GM19452 (cell line): ENCODE results near the gene ZNF652.
"Not testable (repeated sequence)": the region's sequence is repeated elsewhere in the genome, so short reads cannot be mapped to it uniquely, and the experiment has no call there.

Experiments
- ATAC-seq: cut with Tn5 transposase; IDR thresholded peaks from one replicate; pipeline ENCODE4 v1.9.1; 2021; ENCODE audit not compliant: unreplicated experiment

The ZNF652 gene

GRCh38 chr17:49269356-49269755, 92.7 kb downstream of the ZNF652 start:
- ATAC-seq: no peak

- no peak for ATAC-seq
These were observed 94.1 kb downstream of the ZNF652 start for GRCh38 chr17:49267912-49268311.

GRCh38 chr17:49266233-49266632, 95.8 kb downstream of the ZNF652 start:
- no peak for ATAC-seq

GRCh38 chr17:49261540-49261939, 100.5 kb downstream of the ZNF652 start:
- not testable (repeated sequence) for ATAC-seq

GRCh38 chr17:49260817-49261291, 101.2 kb downstream of the ZNF652 start:
- no peak for ATAC-seq

GRCh38 chr17:49260011-49260816, 101.8 kb downstream of the ZNF652 start:
- no peak for ATAC-seq

- ATAC-seq: no peak
These were observed 102.4 kb downstream of the ZNF652 start for GRCh38 chr17:49259663-49260010.

GRCh38 chr17:49258394-49258793, 103.7 kb downstream of the ZNF652 start:
- no peak for ATAC-seq

- no peak for ATAC-seq
These were observed 106.9 kb downstream of the ZNF652 start for GRCh38 chr17:49255125-49255524.

- no peak for ATAC-seq
These were observed 108.0 kb downstream of the ZNF652 start for GRCh38 chr17:49254066-49254465.

- no peak for ATAC-seq
These were observed 109.8 kb downstream of the ZNF652 start for GRCh38 chr17:49252148-49252695.

GRCh38 chr17:49249890-49250522, 112.0 kb downstream of the ZNF652 start:
- no peak for ATAC-seq

GRCh38 chr17:49249292-49249794, 112.7 kb downstream of the ZNF652 start:
- ATAC-seq: no peak

GRCh38 chr17:49247944-49248343, 114.1 kb downstream of the ZNF652 start:
- no peak for ATAC-seq

- no peak for ATAC-seq
These were observed 117.2 kb downstream of the ZNF652 start for GRCh38 chr17:49244839-49245238.
